H1 (cell line): ENCODE measurements around the gene TANC1. TPM values are rescaled to one million over a fixed set of nuclear protein-coding genes. Genes with fewer than 3 reads are reported as not detected.

Source experiments
- CTCF ChIA-PET: fragments of 300-600 bp; sonication (Branson Sonifier 250); formaldehyde crosslinking; loops from one replicate; lab custom pipeline; 2021; ENCODE audit not compliant: partially characterized antibody; lab: Charles Lee
- POLR2A ChIA-PET: fragments of 300-600 bp; sonication (Branson Sonifier 250); formaldehyde crosslinking; loops from one replicate; lab custom pipeline; 2021; ENCODE audit warnings: inconsistent platforms; ENCODE audit not compliant: partially characterized antibody; lab: Charles Lee
- DNase-seq, 2 experiments: peaks; one replicate each; pipeline versions ENCODE4 v3.0.0 to v3.0.0-alpha.2; 2010 to 2022; ENCODE audit warnings: low spot score in 2 of 2, low read depth in 1 of 2, mixed read lengths in 1 of 2
- FAIRE-seq: peaks from 2 replicates; lab custom pipeline; 2011; peaks lifted over from hg19 to GRCh38; lab: Jason Lieb, UNC
- H2AFZ ChIP-seq: 2 replicates; pipeline ENCODE4 v1.8.1; 2012; ENCODE audit warnings: low read length, inconsistent platforms
- H2AK5ac ChIP-seq: 2 replicates; pipeline ENCODE4 v1.6.1; 2013; ENCODE audit warnings: low read depth, low read length
- H2BK120ac ChIP-seq: replicated peaks from 2 replicates; pipeline ENCODE3; 2013; ENCODE audit warnings: low read depth, low read length, inconsistent platforms
- H2BK12ac ChIP-seq: 2 replicates; pipeline ENCODE4 v1.6.1; 2013; ENCODE audit warnings: low read depth, low read length
- H2BK15ac ChIP-seq: 2 replicates; pipeline ENCODE4 v1.6.1; 2013; ENCODE audit warnings: low read length
- H2BK20ac ChIP-seq: 2 replicates; pipeline ENCODE4 v1.6.1; 2013; ENCODE audit warnings: low read length
- H2BK5ac ChIP-seq: 2 replicates; pipeline ENCODE4 v1.6.1; 2013; ENCODE audit warnings: low read depth, low read length
- H3K14ac ChIP-seq: 2 replicates; pipeline ENCODE4 v1.6.1; 2013; ENCODE audit warnings: inconsistent platforms; ENCODE audit not compliant: insufficient read length
- H3K18ac ChIP-seq: 2 replicates; pipeline ENCODE4 v1.6.1; 2013; ENCODE audit warnings: low read length; ENCODE audit errors: extremely low read depth
- H3K23ac ChIP-seq: 2 replicates; pipeline ENCODE4 v1.6.1; 2013; ENCODE audit warnings: inconsistent platforms; ENCODE audit not compliant: insufficient read length
- H3K23me2 ChIP-seq: 2 replicates; pipeline ENCODE4 v1.6.1; 2013; ENCODE audit warnings: low read depth, low read length
- H3K27ac ChIP-seq: 2 replicates; pipeline ENCODE4 v1.6.1; 2011; ENCODE audit warnings: low read depth, low read length, inconsistent platforms
- H3K27me3 ChIP-seq, 4 experiments: replicated peaks in 1 of 4; 1 replicate in 1 of 4; 2 replicates in 3 of 4; pipeline versions ENCODE4 v1.6.1 to v1.8.1; 2011 to 2013; ENCODE audit warnings: low read length in 3 of 4, mild to moderate bottlenecking in 3 of 4, inconsistent platforms in 2 of 4, mixed read lengths in 2 of 4, moderate library complexity in 1 of 4; ENCODE audit not compliant: control insufficient read depth in 3 of 4, insufficient read depth in 3 of 4; ENCODE audit errors: extremely low read depth in 1 of 4
- H3K36me3 ChIP-seq, 4 experiments: 2 replicates each; pipeline versions ENCODE4 v1.6.1 to v1.8.1; 2011 to 2013; ENCODE audit warnings: mild to moderate bottlenecking in 4 of 4, low read length in 3 of 4, moderate library complexity in 2 of 4, control low read depth in 1 of 4, inconsistent platforms in 1 of 4; ENCODE audit not compliant: insufficient read depth in 4 of 4, control insufficient read depth in 2 of 4
- H3K4ac ChIP-seq: replicated peaks from 2 replicates; pipeline ENCODE3; 2013; ENCODE audit warnings: low read length, low read depth, mixed read lengths, inconsistent platforms; ENCODE audit not compliant: insufficient read length
- H3K4me1 ChIP-seq, 4 experiments: replicated peaks in 1 of 4; 1 replicate in 1 of 4; 2 replicates in 3 of 4; pipeline versions ENCODE4 v1.6.1 to v1.8.1; 2011 to 2013; ENCODE audit warnings: low read length in 3 of 4, inconsistent platforms in 2 of 4, mixed read lengths in 1 of 4; ENCODE audit not compliant: insufficient read depth in 4 of 4, control insufficient read depth in 3 of 4
- H3K4me2 ChIP-seq, 2 experiments: 2 replicates each; pipeline versions ENCODE4 v1.6.1 to v1.8.1; 2011 to 2013; ENCODE audit warnings: low read depth in 2 of 2, low read length in 2 of 2, control low read depth in 1 of 2, inconsistent platforms in 1 of 2, mild to moderate bottlenecking in 1 of 2; ENCODE audit not compliant: insufficient read depth in 1 of 2
- H3K4me3 ChIP-seq, 4 experiments: fragments of 200-600, 300-600 bp in 1 of 4; sonication (generic), shearing (Covaris generic), sonication (Bioruptor Twin) in 1 of 4; 2 replicates each; pipeline versions ENCODE4 v1.5.1 to v1.8.1; 2011 to 2016; ENCODE audit warnings: low read length in 4 of 4, low read depth in 3 of 4, control low read depth in 2 of 4, inconsistent platforms in 2 of 4, mild to moderate bottlenecking in 2 of 4, mixed read lengths in 1 of 4, moderate library complexity in 1 of 4; ENCODE audit not compliant: insufficient read depth in 2 of 4; ENCODE audit errors: extremely low read depth in 1 of 4
- H3K56ac ChIP-seq: replicated peaks from 2 replicates; pipeline ENCODE3; 2013; ENCODE audit warnings: low read depth, mild to moderate bottlenecking, mixed read lengths, low read length, inconsistent platforms; ENCODE audit not compliant: insufficient read length
- H3K79me1 ChIP-seq: 2 replicates; pipeline ENCODE4 v1.6.1; 2013; ENCODE audit warnings: low read depth, low read length, control low read depth
- H3K79me2 ChIP-seq, 2 experiments: 2 replicates each; pipeline versions ENCODE4 v1.6.1 to v1.8.1; 2012 to 2013; ENCODE audit warnings: low read length in 2 of 2, mild to moderate bottlenecking in 2 of 2, inconsistent platforms in 1 of 2; ENCODE audit not compliant: insufficient read depth in 2 of 2, control insufficient read depth in 1 of 2
- H3K9ac ChIP-seq, 4 experiments: replicated peaks in 1 of 4; 1 replicate in 1 of 4; 2 replicates in 3 of 4; pipeline versions ENCODE4 v1.6.1 to v1.8.1; 2011 to 2013; ENCODE audit warnings: low read depth in 3 of 4, low read length in 3 of 4, control low read depth in 2 of 4, mild to moderate bottlenecking in 2 of 4, moderate library complexity in 2 of 4, inconsistent platforms in 1 of 4; ENCODE audit errors: extremely low read depth in 1 of 4
- H3K9me3 ChIP-seq, 2 experiments: 2 replicates each; pipeline versions ENCODE4 v1.6.1 to v1.8.1; 2012 to 2013; ENCODE audit warnings: mild to moderate bottlenecking in 2 of 2, moderate library complexity in 2 of 2, control low read depth in 1 of 2, inconsistent platforms in 1 of 2, low read depth in 1 of 2, low read length in 1 of 2, mixed read lengths in 1 of 2; ENCODE audit not compliant: insufficient read depth in 2 of 2
- H4K20me1 ChIP-seq, 2 experiments: replicated peaks in 1 of 2; 2 replicates each; pipeline versions ENCODE3 to v1.8.1; 2011 to 2013; ENCODE audit warnings: inconsistent platforms in 2 of 2, low read length in 2 of 2, mild to moderate bottlenecking in 1 of 2; ENCODE audit not compliant: insufficient read depth in 2 of 2, control insufficient read depth in 1 of 2
- H4K5ac ChIP-seq: 2 replicates; pipeline ENCODE4 v1.6.1; 2013; ENCODE audit warnings: low read length, low read depth, mixed read lengths, inconsistent platforms; ENCODE audit not compliant: insufficient read length
- H4K8ac ChIP-seq: 2 replicates; pipeline ENCODE4 v1.8.0; 2013; ENCODE audit warnings: mild to moderate bottlenecking, moderate library complexity, low read length, inconsistent platforms; ENCODE audit not compliant: insufficient read depth; ENCODE audit errors: extremely low read depth
- H4K91ac ChIP-seq: replicated peaks from 2 replicates; pipeline ENCODE3; 2013; ENCODE audit warnings: low read length, mixed read lengths, inconsistent platforms; ENCODE audit not compliant: insufficient read length
- CHD1 ChIP-seq: IDR thresholded peaks from 2 replicates; pipeline ENCODE4 v1.6.1; 2012; ENCODE audit warnings: low read depth, low read length, improper control_type of control experiment
- FOSL1 ChIP-seq: IDR thresholded peaks from 2 replicates; pipeline ENCODE4 v1.6.1; 2011; ENCODE audit warnings: mild to moderate bottlenecking, low read depth, low read length, moderate library complexity; ENCODE audit not compliant: insufficient read depth
- MAFK ChIP-seq: IDR thresholded peaks from 2 replicates; pipeline ENCODE4 v1.6.1; 2012; ENCODE audit warnings: low read depth, mild to moderate bottlenecking, improper control_type of control experiment, low read length
- RFX5 ChIP-seq: IDR thresholded peaks from 2 replicates; pipeline ENCODE4 v1.6.1; 2011; ENCODE audit warnings: low read depth, low read length, improper control_type of control experiment, borderline replicate concordance
- TCF12 ChIP-seq: IDR thresholded peaks from 2 replicates; pipeline ENCODE4 v1.6.1; 2011; ENCODE audit warnings: low read depth, mild to moderate bottlenecking, low read length
- WGBS, 2 experiments: shearing (Covaris generic) in 1 of 2; methylation state at CpG; one replicate each; pipeline versions ENCODE4 v1.1.6 to v1.1.7; 2013 to 2015; ENCODE audit warnings: low lambda C conversion rate in 2 of 2, mixed read lengths in 2 of 2, inconsistent platforms in 1 of 2, low coverage in 1 of 2, missing lambda C conversion rate in 1 of 2; ENCODE audit not compliant: insufficient replicate concordance in 2 of 2, insufficient coverage in 1 of 2, insufficient read length in 1 of 2; ENCODE audit errors: extremely low coverage in 1 of 2, missing lambda C conversion rate in 1 of 2; 5-methylcytosine and 5-hydroxymethylcytosine counted together
- polyA plus RNA-seq, 7 experiments: library from polyadenylated mRNA; depleted of rRNA in 3 of 7; stranded (reverse) in 5 of 7; unstranded in 2 of 7; fragments of >200 nt in 5 of 7; fragments of 200-250 nt in 2 of 7; gene quantifications; 1 replicate in 5 of 7; 2 replicates in 1 of 7; 4 replicates in 1 of 7; pipeline versions ENCODE4 v1.2.1 to v1.2.3, GENCODE V29; 2011 to 2013; ENCODE audit warnings: missing spikeins in 2 of 7, mixed read lengths in 2 of 7
- total RNA-seq: library from RNA; stranded (reverse); fragmentation: NEBNext Ultra II Directional; extraction: Animal tissue kit (Norgen Biotek cat#: 25700); gene quantifications from 2 replicates; pipeline ENCODE4 v1.2.1, GENCODE V29; 2021

TANC1 gene
- total and polyA plus RNA-seq, 2 of the 8 experiments (the other 6 are each of a cell fraction or from before 2014, with no cell fraction given), result 4.1 to 7.6 TPM

GRCh38 chr2:159215116-159215515 lies 246.7 kb downstream of the TANC1 start:
- H3K4me1 ChIP-seq, result peaks cover 4 to 13% (median 8%) of the 10 kb centered on the region in 4 experiments; a peak in 6 of 7 replicates
- no peak for FAIRE-seq
- H2BK120ac ChIP-seq, result no peak overlapping the region
- H3K9ac ChIP-seq, result no peak overlapping the region
- H3K56ac ChIP-seq, result no peak overlapping the region
- H4K5ac ChIP-seq, result no peak overlapping the region
- H3K4me2 ChIP-seq, result no peak overlapping the region
- H3K9me3 ChIP-seq, result no peaks in the 10 kb centered on the region
- H2BK15ac ChIP-seq, result no peak overlapping the region
- no peak overlapping the region for H3K4ac ChIP-seq
- WGBS, 2 experiments, result 93% methylated on average over 7 of the region's 7 CpGs; no CpG with 5 or more reads in 1 of the 2 experiments
- no peak overlapping the region for H2AFZ ChIP-seq
- H3K27me3 ChIP-seq, result peaks cover 18 to 55% (median 48%) of the 10 kb centered on the region in 4 experiments
- H3K4me3 ChIP-seq, result no peak overlapping the region
- H2AK5ac ChIP-seq, result no peak overlapping the region
- no peak overlapping the region for H2BK12ac ChIP-seq
- peaks cover 6 to 10% of the 10 kb centered on the region in 2 experiments for H4K20me1 ChIP-seq
- no peak for DNase-seq
- CTCF ChIA-PET, result interaction anchor here (0.7 to 3.6 kb wide), 4 partner anchors 11 to 128 kb away, joined by 3 to 19 read pairs (median 3); no protein-coding TSS in a partner anchor
- H3K23me2 ChIP-seq, result no peaks in the 10 kb centered on the region
- no peak overlapping the region for H2BK20ac ChIP-seq
- no peak overlapping the region for H3K27ac ChIP-seq
- no peaks in the 10 kb centered on the region for H3K79me2 ChIP-seq
- no peak overlapping the region for H2BK5ac ChIP-seq
- no peaks in the 10 kb centered on the region for H3K36me3 ChIP-seq
- no peak overlapping the region for H4K91ac ChIP-seq
- no peak overlapping the region for H3K23ac ChIP-seq
- no peak overlapping the region for H3K14ac ChIP-seq
- H3K79me1 ChIP-seq, result no peaks in the 10 kb centered on the region
- no peak overlapping the region for H3K18ac ChIP-seq
- H4K8ac ChIP-seq, result no peak overlapping the region
- POLR2A ChIA-PET, result interaction anchor here (0.6 kb wide), 1 partner anchor 1058 kb away, joined by 4 read pairs; no protein-coding TSS in a partner anchor
- TF ChIP-seq MAFK (no peak), CHD1 (no peak), FOSL1 (no peak), RFX5 (no peak), TCF12 (no peak)
